ENCODE results near the gene TADA3. TPM values are rescaled to one million over a fixed set of nuclear protein-coding genes. Genes with fewer than 3 reads are reported as not detected.

TADA3 gene
- total and polyA plus RNA-seq, 2 of the 4 experiments (the other 2 are of a cell fraction), result 68.0 to 83.0 TPM

GRCh38 chr3:9820543-9820942 is 28.3 kb upstream of the TADA3 start:
- ATAC-seq (ENCODE audit: low read depth), result no peak
- no TSS peak for BruUV-seq (replicated peaks)

More at GRCh38 chr3:9820543-9820942, 28.3 kb upstream of the TADA3 start:
- Histone ChIP-seq H2BK5ac (ENCODE audit: low read depth, low read length, poor library complexity, severe bottlenecking) (no peak overlapping the region), H4K8ac (ENCODE audit: low read depth in 2 of 2, low read length in 2 of 2) (no peak overlapping the region), H2AFZ (replicated peaks; ENCODE audit: low read length, poor library complexity) (no peak overlapping the region), H3K4me1 (ENCODE audit: control insufficient read depth, insufficient read depth, low read length) (no peaks in the 10 kb centered on the region), H3K4ac (ENCODE audit: low read depth, low read length) (no peak overlapping the region), H4K91ac (ENCODE audit: insufficient read depth, low read depth, low read length) (no peak overlapping the region), H4K5ac (ENCODE audit: low read depth, low read length) (no peak overlapping the region), H3K79me1 (ENCODE audit: low read depth in 1 of 2, low read length in 2 of 2) (no peaks in the 10 kb centered on the region), H4K20me1 (ENCODE audit: insufficient read depth, low read length) (no peaks in the 10 kb centered on the region; the same call in 1 of the 2 replicates), H3K14ac (replicated peaks; ENCODE audit: low read depth, low read length) (no peak overlapping the region), H2BK120ac (ENCODE audit: low read depth, low read length) (no peak overlapping the region), H3K18ac (ENCODE audit: low read depth, low read length) (no peak overlapping the region), H3K56ac (ENCODE audit: extremely low read depth, insufficient read depth, low read length) (no peak overlapping the region), H2BK20ac (ENCODE audit: low read depth, low read length) (no peak overlapping the region), H3K4me2 (ENCODE audit: low read depth, low read length) (no peak overlapping the region), H3K9ac (ENCODE audit: low read depth, low read length) (no peak overlapping the region), H3K23ac (ENCODE audit: low read depth, low read length) (no peak overlapping the region), H3K27me3 (ENCODE audit: control insufficient read depth, insufficient read depth, low read length) (no peaks in the 10 kb centered on the region), H2BK15ac (ENCODE audit: low read depth, low read length) (no peak overlapping the region), H2AK5ac (ENCODE audit: low read depth, low read length) (no peak overlapping the region), H3K36me3 (ENCODE audit: control insufficient read depth, insufficient read depth, low read length) (peaks cover 4% of the 10 kb centered on the region), H2AK9ac (replicated peaks; ENCODE audit: low read depth, low read length, poor library complexity) (no peak overlapping the region), H3K9me3 (ENCODE audit: control insufficient read depth, insufficient read depth, low read length) (no peaks in the 10 kb centered on the region), H3K9me1 (ENCODE audit: insufficient read depth, low read length) (peaks cover 11% of the 10 kb centered on the region), H3K4me3 (ENCODE audit: insufficient read depth, low read depth, low read length) (no peak overlapping the region), H3K27ac (ENCODE audit: insufficient read depth, low read length) (no peak overlapping the region)
- TF ChIP-seq BHLHE40 (IDR thresholded peaks at IDR 0.05; ENCODE audit: low read depth, low read length) (no peak), MXI1 (IDR thresholded peaks at IDR 0.05; ENCODE audit: borderline replicate concordance, low read depth, low read length) (no peak), POLR2A (IDR thresholded peaks at IDR 0.05; ENCODE audit: low read depth, low read length) (no peak), RCOR1 (IDR thresholded peaks at IDR 0.05; ENCODE audit: insufficient replicate concordance, low read length) (no peak), RFX5 (IDR thresholded peaks at IDR 0.05; ENCODE audit: low read depth, low read length) (no peak), FOS (IDR thresholded peaks at IDR 0.05; ENCODE audit: low read depth, low read length) (no peak)
- WGBS, 2 experiments (ENCODE audit: extremely low coverage in 2 of 2, insufficient read length in 1 of 2), result 96% methylated on average over 4 of the region's 12 CpGs; no CpG with 5 or more reads in 1 of the 2 experiments
- POLR2A ChIA-PET (ENCODE audit: unreplicated experiment), result no interaction called here
- CTCF ChIA-PET, result no interaction called here
- DNase-seq, result no peak
- dilution Hi-C loops (cut with HindIII; ENCODE audit: low sequenced_read_pairs, unreplicated experiment), result no loop called here
- intact Hi-C loops (cut with micrococcal nuclease), result no loop called here
- in situ Hi-C loops (cut with MboI; ENCODE audit: low sequenced_read_pairs), result no loop called here

Measured in IMR-90 (cell line).